GM19372 (cell line): ENCODE measurements around the gene KIF1B.
"Not testable (repeated sequence)": the region's sequence is repeated elsewhere in the genome, so short reads cannot be mapped to it uniquely, and the experiment has no call there.

Experiments used
- ATAC-seq: cut with Tn5 transposase; IDR thresholded peaks from one replicate; pipeline ENCODE4 v1.9.1; 2021; ENCODE audit warnings: mild to moderate bottlenecking, low read depth, moderate library complexity; ENCODE audit not compliant: unreplicated experiment

The KIF1B gene

DNA sequence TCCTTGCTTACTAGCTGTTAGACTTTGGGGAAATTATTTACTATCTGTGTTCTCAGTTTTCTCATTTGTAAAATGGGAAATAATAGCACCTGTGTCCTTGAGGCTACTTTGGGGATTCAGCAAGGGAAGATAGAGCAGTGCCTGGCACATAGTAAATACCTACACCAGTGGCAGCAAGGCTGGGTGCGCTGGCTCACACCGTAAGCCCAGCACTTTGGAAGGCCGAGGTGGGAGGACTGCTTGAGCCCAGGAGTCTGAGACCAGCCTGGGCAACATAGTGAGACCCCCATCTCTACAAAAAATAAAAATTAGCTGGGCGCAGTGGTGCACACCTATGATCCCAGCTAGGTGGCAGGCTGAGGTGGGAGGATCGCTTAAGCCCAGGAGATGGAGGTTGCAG, 211.3 kb downstream of the KIF1B start:
- no peak for ATAC-seq

GRCh38 chr1:10424034-10424433, 213.7 kb downstream of the KIF1B start:
- ATAC-seq: no peak

- no peak for ATAC-seq
Measured at GRCh38 chr1:10424651-10425050, 214.3 kb downstream of the KIF1B start.

DNA sequence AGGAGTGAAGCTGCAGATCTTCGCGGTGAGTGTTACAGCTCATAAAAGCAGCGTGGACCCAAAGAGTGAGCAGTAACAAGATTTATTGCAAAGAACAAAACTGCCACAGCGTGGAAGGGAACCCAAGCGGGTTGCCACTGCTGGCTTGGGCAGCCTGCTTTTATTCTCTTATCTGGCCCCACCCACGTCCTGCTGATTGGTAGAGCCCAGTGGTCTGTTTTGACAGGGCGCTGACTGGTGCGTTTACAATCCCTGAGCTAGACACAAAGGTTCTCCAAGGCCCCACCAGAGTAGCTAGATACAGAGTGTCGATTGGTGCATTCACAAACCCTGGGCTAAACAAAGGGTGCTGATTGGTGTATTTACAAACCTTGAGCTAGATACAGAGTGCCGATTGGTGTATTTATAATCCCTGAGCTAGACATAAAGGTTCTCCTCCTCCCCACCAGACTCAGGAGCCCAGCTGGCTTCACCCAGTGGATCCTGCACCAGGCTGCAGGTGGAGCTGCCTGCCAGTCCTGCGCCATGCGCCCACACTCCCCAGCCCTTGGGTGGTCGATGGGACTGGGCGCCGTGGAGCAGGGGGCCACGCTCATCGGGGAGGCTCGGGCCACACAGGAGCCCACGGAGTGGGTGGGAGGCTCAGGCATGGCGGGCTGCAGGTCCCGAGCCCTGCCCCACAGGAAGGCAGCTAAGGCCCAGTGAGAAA, 215.6 kb downstream of the KIF1B start:
- not testable (repeated sequence) for ATAC-seq

DNA sequence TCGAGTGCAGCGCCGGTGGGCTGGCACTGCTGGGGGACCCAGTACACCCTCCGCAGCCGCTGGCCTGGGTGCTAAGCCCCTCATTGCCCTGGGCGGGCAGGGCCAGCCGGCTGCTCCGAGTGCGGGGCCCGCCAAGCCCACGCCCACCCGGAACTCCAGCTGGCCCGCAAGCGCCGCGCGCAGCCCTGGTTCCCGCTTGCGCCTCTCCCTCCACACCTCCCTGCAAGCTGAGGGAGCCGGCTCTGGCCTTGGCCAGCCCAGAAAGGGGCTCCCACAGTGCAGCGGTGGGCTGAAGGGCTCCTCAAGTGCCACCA, 216.1 kb downstream of the KIF1B start:
- not testable (repeated sequence) for ATAC-seq

DNA sequence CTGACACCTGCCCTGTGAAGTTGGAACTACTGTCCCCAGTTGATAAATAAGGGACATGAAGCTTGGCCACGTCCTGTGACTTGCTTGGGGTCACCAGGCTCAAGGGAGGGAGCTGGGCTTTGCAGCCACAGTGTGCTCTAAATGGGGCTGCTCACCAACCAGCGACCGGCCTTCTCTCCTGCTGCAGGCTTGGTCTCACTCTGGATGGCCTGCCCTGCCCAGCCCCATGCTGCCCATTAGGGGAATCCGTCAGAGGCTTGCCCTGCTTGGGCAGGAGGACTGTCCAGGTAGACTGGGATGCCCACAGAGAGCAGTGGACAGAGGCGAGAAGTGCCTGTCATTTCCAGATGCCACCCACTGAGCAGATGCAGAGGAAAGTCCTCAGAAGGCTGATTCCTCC, 218.6 kb downstream of the KIF1B start:
- ATAC-seq: no peak

GRCh38 chr1:10429868-10430215, 219.5 kb downstream of the KIF1B start:
- no peak for ATAC-seq

GRCh38 chr1:10430216-10431069, 220.1 kb downstream of the KIF1B start, which contains the start of gene CENPS:
CENPS (plus strand) TSS chr1:10430433; CDS start chr1:10430518, 85 bp downstream.
- peak; percentile 80 for ATAC-seq
